H9 (cell line): ENCODE results near the gene GBP7. TPM values are rescaled to one million over a fixed set of nuclear protein-coding genes. Genes with fewer than 3 reads are reported as not detected.

ENCODE experiments used
- DNase-seq: peaks from one replicate; pipeline ENCODE4 v3.0.0-alpha.2; 2017
- H2AFZ ChIP-seq: one replicate; pipeline ENCODE4 v1.6.1; 2013; ENCODE audit warnings: mild to moderate bottlenecking, low read length, control low read depth, moderate library complexity
- H2AK5ac ChIP-seq: 2 replicates; pipeline ENCODE4 v1.6.1; 2013; ENCODE audit warnings: low read length, control low read depth, mixed read lengths; ENCODE audit not compliant: insufficient read length
- H2BK120ac ChIP-seq: one replicate; pipeline ENCODE4 v1.6.1; 2013; ENCODE audit warnings: low read depth, mild to moderate bottlenecking, low read length, control low read depth, inconsistent platforms; ENCODE audit not compliant: poor library complexity, severe bottlenecking
- H2BK12ac ChIP-seq: 2 replicates; pipeline ENCODE4 v1.6.1; 2013; ENCODE audit warnings: low read length, control low read depth, mixed read lengths, low read depth; ENCODE audit not compliant: insufficient read length
- H2BK15ac ChIP-seq: 2 replicates; pipeline ENCODE4 v1.6.1; 2013; ENCODE audit warnings: low read depth, low read length, control low read depth
- H2BK20ac ChIP-seq: one replicate; pipeline ENCODE4 v1.6.1; 2013; ENCODE audit warnings: low read depth, mild to moderate bottlenecking, low read length, control low read depth, inconsistent platforms; ENCODE audit not compliant: poor library complexity, severe bottlenecking
- H2BK5ac ChIP-seq: 2 replicates; pipeline ENCODE4 v1.6.1; 2013; ENCODE audit warnings: low read length, control low read depth, mixed read lengths; ENCODE audit not compliant: insufficient read length
- H3K14ac ChIP-seq: 2 replicates; pipeline ENCODE4 v1.6.1; 2013; ENCODE audit warnings: low read length, control low read depth; ENCODE audit not compliant: insufficient read depth
- H3K18ac ChIP-seq: 2 replicates; pipeline ENCODE4 v1.6.1; 2013; ENCODE audit warnings: low read depth, mild to moderate bottlenecking, mixed read lengths, low read length, control low read depth; ENCODE audit not compliant: insufficient read length
- H3K23ac ChIP-seq: 2 replicates; pipeline ENCODE4 v1.6.1; 2013; ENCODE audit warnings: low read length, control low read depth, mixed read lengths, low read depth; ENCODE audit not compliant: insufficient read length
- H3K23me2 ChIP-seq: 2 replicates; pipeline ENCODE4 v1.6.1; 2013; ENCODE audit warnings: low read depth, mild to moderate bottlenecking, mixed read lengths, low read length, control low read depth; ENCODE audit not compliant: insufficient read length, poor library complexity, severe bottlenecking
- H3K27ac ChIP-seq: 2 replicates; pipeline ENCODE4 v1.5.1; 2013; ENCODE audit warnings: low read length, control low read depth, mixed read lengths, low read depth; ENCODE audit not compliant: insufficient read length
- H3K27me3 ChIP-seq: 2 replicates; pipeline ENCODE4 v1.6.1; 2013; ENCODE audit warnings: low read length, control low read depth, inconsistent platforms; ENCODE audit not compliant: insufficient read depth
- H3K4ac ChIP-seq: 2 replicates; pipeline ENCODE4 v1.6.1; 2013; ENCODE audit warnings: low read depth, mild to moderate bottlenecking, control low read depth, inconsistent platforms, low read length, moderate library complexity
- H3K4me1 ChIP-seq: 2 replicates; pipeline ENCODE4 v1.6.1; 2013; ENCODE audit warnings: low read length, control low read depth, inconsistent platforms; ENCODE audit not compliant: insufficient read depth
- H3K4me2 ChIP-seq: 2 replicates; pipeline ENCODE4 v1.6.1; 2013; ENCODE audit warnings: low read length, control low read depth, mixed read lengths; ENCODE audit not compliant: insufficient read length, insufficient read depth
- H3K56ac ChIP-seq: 2 replicates; pipeline ENCODE4 v1.6.1; 2013; ENCODE audit warnings: low read depth, mild to moderate bottlenecking, mixed read lengths, low read length, control low read depth; ENCODE audit not compliant: insufficient read length
- H3K79me1 ChIP-seq: 2 replicates; pipeline ENCODE4 v1.6.1; 2013; ENCODE audit warnings: low read depth, mild to moderate bottlenecking, moderate library complexity, low read length, control low read depth, inconsistent platforms; ENCODE audit not compliant: insufficient read depth, poor library complexity, severe bottlenecking
- H3K79me2 ChIP-seq: 2 replicates; pipeline ENCODE4 v1.6.1; 2013; ENCODE audit warnings: low read length, control low read depth, inconsistent platforms; ENCODE audit not compliant: insufficient read depth
- H3K9ac ChIP-seq: 2 replicates; pipeline ENCODE4 v1.6.1; 2013; ENCODE audit warnings: low read length, control low read depth, mixed read lengths; ENCODE audit not compliant: insufficient read length; ENCODE audit errors: extremely low read depth
- H3K9me3 ChIP-seq: one replicate; pipeline ENCODE4 v1.6.1; 2013; ENCODE audit warnings: low read depth, low read length, inconsistent platforms; ENCODE audit not compliant: control insufficient read depth
- H3T11ph ChIP-seq: one replicate; pipeline ENCODE4 v1.6.1; 2013; ENCODE audit warnings: mild to moderate bottlenecking, low read length, control low read depth, inconsistent platforms
- H4K20me1 ChIP-seq: one replicate; pipeline ENCODE4 v1.6.1; 2013; ENCODE audit not compliant: control insufficient read depth, insufficient read length, insufficient read depth
- H4K5ac ChIP-seq: 2 replicates; pipeline ENCODE4 v1.6.1; 2013; ENCODE audit warnings: low read depth, mild to moderate bottlenecking, mixed read lengths, low read length, control low read depth; ENCODE audit not compliant: insufficient read length
- H4K8ac ChIP-seq: replicated peaks from 2 replicates; pipeline ENCODE4 v1.6.1; 2013; ENCODE audit warnings: low read length, control low read depth, mixed read lengths, low read depth; ENCODE audit not compliant: insufficient read length
- H4K91ac ChIP-seq: 2 replicates; pipeline ENCODE4 v1.6.1; 2013; ENCODE audit warnings: low read depth, mild to moderate bottlenecking, moderate library complexity, mixed read lengths, low read length, control low read depth; ENCODE audit not compliant: insufficient read length
- H3K27ac Mint-ChIP-seq, 3 experiments: 2 replicates in 2 of 3; 3 replicates in 1 of 3; pipeline ENCODE4 v1.8.0; 2020 to 2021; ENCODE audit warnings: mixed read lengths in 3 of 3, mild to moderate bottlenecking in 1 of 3, moderate library complexity in 1 of 3
- H3K27me3 Mint-ChIP-seq: 2 replicates; pipeline ENCODE4 v1.8.0; 2021; ENCODE audit warnings: low read depth, mild to moderate bottlenecking, moderate library complexity, mixed read lengths
- H3K36me3 Mint-ChIP-seq, 3 experiments: 2 replicates in 2 of 3; 3 replicates in 1 of 3; pipeline ENCODE4 v1.8.0; 2020 to 2021; ENCODE audit warnings: low read depth in 3 of 3, mixed read lengths in 3 of 3; ENCODE audit not compliant: insufficient read depth in 1 of 3
- H3K4me1 Mint-ChIP-seq, 2 experiments: 2 replicates each; pipeline ENCODE4 v1.8.0; 2020; ENCODE audit warnings: mixed read lengths in 2 of 2
- H3K4me3 Mint-ChIP-seq, 2 experiments: 2 replicates in 1 of 2; 3 replicates in 1 of 2; pipeline ENCODE4 v1.8.0; 2020 to 2021; ENCODE audit warnings: mild to moderate bottlenecking in 2 of 2, mixed read lengths in 2 of 2, moderate library complexity in 1 of 2
- H3K9me3 Mint-ChIP-seq, 2 experiments: 2 replicates in 1 of 2; 3 replicates in 1 of 2; pipeline ENCODE4 v1.8.0; 2020; ENCODE audit warnings: mild to moderate bottlenecking in 2 of 2, mixed read lengths in 2 of 2, moderate library complexity in 1 of 2
- CTCF ChIP-seq: fragments of 200-600 bp; sonication (generic); conservative IDR thresholded peaks from 3 replicates; pipeline ENCODE4 v1.8.0; 2021; ENCODE audit warnings: antibody characterized with exemption, mild to moderate bottlenecking
- WGBS: extraction: QIAGEN DNeasy Blood & Tissue Kit; methylation state at CpG from one replicate; pipeline ENCODE4 v1.1.7; 2013; ENCODE audit warnings: missing lambda C conversion rate, low lambda C conversion rate, mixed read lengths; ENCODE audit not compliant: insufficient read length; ENCODE audit errors: extremely low coverage; 5-methylcytosine and 5-hydroxymethylcytosine counted together
- total RNA-seq: library from RNA; stranded (reverse); gene quantifications from 2 replicates; pipeline ENCODE4 v1.2.1, GENCODE V29; 2021

GBP7 gene
- total RNA-seq, 1 experiment from 2014 or later, result not detected

- Mint-ChIP-seq H3K27ac (no peak overlapping the region), H3K36me3 (peaks cover 2 to 11% (median 10%) of the 10 kb centered on the region in 3 experiments; a peak in 6 of 7 replicates), H3K9me3 (peaks cover 42% of the 10 kb centered on the region in 2 experiments), H3K4me3 (no peak overlapping the region), H3K27me3 (no peaks in the 10 kb centered on the region), H3K4me1 (no peaks in the 10 kb centered on the region)
- Histone ChIP-seq H2BK15ac (no peak overlapping the region), H3K23ac (no peak overlapping the region), H3K9ac (no peak overlapping the region), H3K4ac (no peak overlapping the region), H3K14ac (no peak overlapping the region), H2BK5ac (no peak overlapping the region), H4K8ac (no peak overlapping the region), H3K27me3 (no peaks in the 10 kb centered on the region), H3K9me3 (no peaks in the 10 kb centered on the region), H2BK12ac (no peak overlapping the region), H3K4me2 (no peak overlapping the region), H2BK20ac (no peak overlapping the region), H2AFZ (no peak overlapping the region), H3K4me1 (no peaks in the 10 kb centered on the region), H2AK5ac (no peak overlapping the region), H3K18ac (no peak overlapping the region), H3K27ac (no peak overlapping the region), H2BK120ac (no peak overlapping the region), H4K20me1 (no peaks in the 10 kb centered on the region), H4K91ac (no peak overlapping the region), H3T11ph (no peak overlapping the region), H4K5ac (no peak overlapping the region), H3K23me2 (no peaks in the 10 kb centered on the region), H3K79me1 (no peaks in the 10 kb centered on the region), H3K56ac (no peak overlapping the region), H3K79me2 (no peaks in the 10 kb centered on the region)
- WGBS, result no CpG with 5 or more reads among the region's 1 CpG
- DNase-seq, result no peak
- TF ChIP-seq CTCF, result no peak
Observed at GRCh38 chr1:89211035-89211634, 35.3 kb upstream of the GBP7 start.
